Subcutaneous abdominal adipose tissue (tissue), 5 donors: Measurements from ENCODE around the gene NINL.
"Not testable (repeated sequence)": the region's sequence is repeated elsewhere in the genome, so short reads cannot be mapped to it uniquely, and the experiment has no call there.

Experiments
- H3K27ac ChIP-seq: one replicate; pipeline ENCODE4 v1.7.0; 2013; ENCODE audit warnings: low read depth, mild to moderate bottlenecking, inconsistent platforms, low read length, moderate library complexity
- H3K27me3 ChIP-seq, 5 donors: one replicate each; pipeline ENCODE4 v1.7.0; 2013; ENCODE audit warnings: low read length in 5 of 5, inconsistent platforms in 1 of 5; ENCODE audit not compliant: control insufficient read depth in 5 of 5, insufficient read depth in 4 of 5
- H3K36me3 ChIP-seq, 5 donors: one replicate each; pipeline ENCODE4 v1.7.0; 2013; ENCODE audit warnings: low read length in 5 of 5; ENCODE audit not compliant: control insufficient read depth in 5 of 5, insufficient read depth in 5 of 5
- H3K4me1 ChIP-seq, 5 donors: one replicate each; pipeline ENCODE4 v1.7.0; 2013; ENCODE audit warnings: low read length in 5 of 5, mild to moderate bottlenecking in 3 of 5, moderate library complexity in 1 of 5; ENCODE audit not compliant: control insufficient read depth in 5 of 5, insufficient read depth in 5 of 5
- H3K4me3 ChIP-seq, 5 donors: one replicate each; pipeline ENCODE4 v1.7.0; 2013; ENCODE audit warnings: low read length in 5 of 5, low read depth in 1 of 5
- H3K9ac ChIP-seq, 5 donors: one replicate each; pipeline ENCODE4 v1.7.0; 2013; ENCODE audit warnings: low read length in 5 of 5, mild to moderate bottlenecking in 4 of 5, moderate library complexity in 3 of 5
- H3K9me3 ChIP-seq, 5 donors: one replicate each; pipeline ENCODE4 v1.7.0; 2013; ENCODE audit warnings: low read length in 5 of 5; ENCODE audit not compliant: control insufficient read depth in 5 of 5
- donor health status: healthy.
- donor health status: healthy.
- donor health status: healthy.
- donor health status: healthy.
- donor health status: healthy.

NINL gene

GRCh38 chr20:25561771-25562170 is 23.6 kb downstream of the NINL start:
- not testable (repeated sequence) for H3K27ac ChIP-seq, H3K4me3 ChIP-seq, H3K36me3 ChIP-seq, H3K4me1 ChIP-seq, H3K27me3 ChIP-seq, H3K9ac ChIP-seq, H3K9me3 ChIP-seq

GRCh38 chr20:25553819-25554296 is 31.5 kb downstream of the NINL start:
- Histone ChIP-seq H3K27ac (no peak overlapping the region), H3K9ac (no peak overlapping the region)

GRCh38 chr20:25552977-25553376 is 32.4 kb downstream of the NINL start:
- no peaks in the 10 kb centered on the region for H3K36me3 ChIP-seq
- no peaks in the 10 kb centered on the region for H3K27me3 ChIP-seq
- peaks cover 3 to 34% (median 20%) of the 10 kb centered on the region in 5 donors for H3K4me1 ChIP-seq
- H3K4me3 ChIP-seq: no peak overlapping the region
- no peak overlapping the region for H3K27ac ChIP-seq
- no peaks in the 10 kb centered on the region for H3K9me3 ChIP-seq
- H3K9ac ChIP-seq: no peak overlapping the region

More at GRCh38 chr20:25553819-25554296, 31.5 kb downstream of the NINL start:
- Histone ChIP-seq H3K4me1 (peaks cover 3 to 25% (median 20%) of the 10 kb centered on the region in 5 donors), H3K9me3 (no peaks in the 10 kb centered on the region), H3K27me3 (no peaks in the 10 kb centered on the region), H3K36me3 (no peaks in the 10 kb centered on the region), H3K4me3 (no peak overlapping the region)

GRCh38 chr20:25551413-25552215 is 33.7 kb downstream of the NINL start:
- Histone ChIP-seq H3K4me1 (peaks cover 3 to 34% (median 20%) of the 10 kb centered on the region in 5 donors), H3K27me3 (no peaks in the 10 kb centered on the region), H3K9me3 (no peaks in the 10 kb centered on the region), H3K27ac (no peak overlapping the region), H3K9ac (no peak overlapping the region), H3K4me3 (no peak overlapping the region), H3K36me3 (no peaks in the 10 kb centered on the region)

GRCh38 chr20:25550645-25551337 is 34.5 kb downstream of the NINL start:
- H3K27ac ChIP-seq, H3K4me3 ChIP-seq, H3K27me3 ChIP-seq, H3K9me3 ChIP-seq, H3K36me3 ChIP-seq, H3K9ac ChIP-seq: not testable (repeated sequence)
- H3K4me1 ChIP-seq: peaks cover 3 to 34% (median 20%) of the 10 kb centered on the region in 5 donors

- Histone ChIP-seq H3K9me3 (no peaks in the 10 kb centered on the region), H3K9ac (no peak overlapping the region), H3K27me3 (no peaks in the 10 kb centered on the region), H3K4me1 (peaks cover 3 to 34% (median 20%) of the 10 kb centered on the region in 5 donors), H3K4me3 (peak overlapping the region in 2 of 5 donors; percentile 23 to 55), H3K27ac (no peak overlapping the region), H3K36me3 (no peaks in the 10 kb centered on the region)
Observed at GRCh38 chr20:25549843-25550477, 35.4 kb downstream of the NINL start.

GRCh38 chr20:25549172-25549773 is 36.1 kb downstream of the NINL start:
- no peaks in the 10 kb centered on the region for H3K36me3 ChIP-seq
- peaks cover 3 to 34% (median 20%) of the 10 kb centered on the region in 5 donors for H3K4me1 ChIP-seq
- H3K9ac ChIP-seq: peak overlapping the region in 1 of 5 donors; percentile 32
- peak overlapping the region in 3 of 5 donors; percentile 22 to 55 (median 23) for H3K4me3 ChIP-seq
- no peak overlapping the region for H3K27ac ChIP-seq
- no peaks in the 10 kb centered on the region for H3K27me3 ChIP-seq
- H3K9me3 ChIP-seq: no peaks in the 10 kb centered on the region

GRCh38 chr20:25548613-25549086 is 36.7 kb downstream of the NINL start:
- Histone ChIP-seq H3K4me1 (peaks cover 3 to 29% (median 17%) of the 10 kb centered on the region in 5 donors), H3K36me3 (no peaks in the 10 kb centered on the region), H3K9ac (no peak overlapping the region), H3K9me3 (no peaks in the 10 kb centered on the region), H3K27ac (no peak overlapping the region), H3K27me3 (no peaks in the 10 kb centered on the region), H3K4me3 (no peak overlapping the region)

- Histone ChIP-seq H3K9ac (no peak overlapping the region), H3K4me1 (peaks cover 3 to 26% (median 16%) of the 10 kb centered on the region in 5 donors), H3K4me3 (no peak overlapping the region), H3K9me3 (no peaks in the 10 kb centered on the region), H3K27ac (no peak overlapping the region), H3K27me3 (no peaks in the 10 kb centered on the region), H3K36me3 (no peaks in the 10 kb centered on the region)
Observed at GRCh38 chr20:25547999-25548398, 37.3 kb downstream of the NINL start.
